Activated CD8-positive, alpha-beta memory T cell treated with anti-CD3 and anti-CD28 coated beads, Interleukin-2, amount 50 U/mL, for 24 hours (primary cell): ENCODE data around the gene EXOC3.
"Not testable (repeated sequence)": the region's sequence is repeated elsewhere in the genome, so short reads cannot be mapped to it uniquely, and the experiment has no call there.

Source experiments
- DNase-seq: peaks from one replicate; pipeline ENCODE4 v3.0.0-alpha.2; 2020; ENCODE audit errors: extremely low read depth

EXOC3 gene

DNA sequence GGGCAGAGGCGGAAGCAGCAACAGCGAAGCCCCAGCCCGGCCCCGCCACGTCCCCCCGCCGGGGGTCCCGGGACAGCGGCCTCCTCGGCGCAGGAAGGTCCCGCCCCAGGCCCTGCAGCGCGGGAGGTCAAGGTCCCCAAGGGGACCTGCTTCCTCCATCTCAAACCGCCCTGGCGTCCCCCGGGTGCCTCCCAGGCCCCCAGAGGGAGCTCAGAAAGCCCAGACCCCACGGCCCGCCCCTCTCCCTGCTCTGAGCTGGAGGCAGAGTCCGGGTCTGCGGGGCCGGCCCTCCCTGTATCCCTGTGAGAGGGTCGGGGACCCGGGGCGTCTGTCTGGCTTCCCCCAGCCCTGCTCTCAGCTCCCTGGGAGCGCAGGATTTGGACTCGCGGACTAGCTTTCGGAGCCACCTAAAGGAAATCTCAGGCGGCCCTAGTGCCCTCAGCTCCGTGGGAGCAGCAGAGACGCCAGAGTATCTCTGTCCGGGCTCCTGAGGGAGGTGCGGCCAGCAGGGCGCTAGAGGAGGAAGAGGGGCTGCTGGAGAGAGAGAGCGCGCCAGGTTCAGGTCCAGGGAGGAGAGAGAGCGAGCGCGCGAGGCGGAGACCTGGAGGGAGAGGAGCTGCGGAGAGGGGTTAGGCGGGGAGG, 30.7 kb downstream of the EXOC3 start:
- no peak for DNase-seq

- not testable (repeated sequence) for DNase-seq
Observed at GRCh38 chr5:474232-474839, 31.4 kb downstream of the EXOC3 start.

GRCh38 chr5:474840-475661, 32.1 kb downstream of the EXOC3 start:
- no peak for DNase-seq

DNA sequence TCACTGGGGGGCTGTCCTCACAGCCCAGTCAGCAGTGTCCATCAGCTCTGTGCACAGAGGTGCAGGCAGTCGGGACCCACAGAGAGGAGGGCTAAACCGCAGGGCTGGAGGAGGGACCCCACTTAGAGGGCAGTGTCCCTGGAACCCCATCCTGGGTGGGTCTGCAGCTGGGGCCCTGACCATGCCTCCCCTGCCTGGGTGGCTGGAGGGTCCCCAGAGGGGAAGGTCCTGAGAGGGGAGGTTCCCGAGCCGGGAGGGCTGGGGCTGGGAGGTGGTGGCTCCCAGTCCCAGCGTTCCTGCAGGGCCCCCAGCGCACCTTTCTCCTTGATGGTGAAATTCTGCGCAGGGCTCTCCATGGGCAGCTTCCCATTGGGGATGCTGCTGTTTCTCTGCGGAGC, 32.7 kb downstream of the EXOC3 start:
- no peak for DNase-seq

DNA sequence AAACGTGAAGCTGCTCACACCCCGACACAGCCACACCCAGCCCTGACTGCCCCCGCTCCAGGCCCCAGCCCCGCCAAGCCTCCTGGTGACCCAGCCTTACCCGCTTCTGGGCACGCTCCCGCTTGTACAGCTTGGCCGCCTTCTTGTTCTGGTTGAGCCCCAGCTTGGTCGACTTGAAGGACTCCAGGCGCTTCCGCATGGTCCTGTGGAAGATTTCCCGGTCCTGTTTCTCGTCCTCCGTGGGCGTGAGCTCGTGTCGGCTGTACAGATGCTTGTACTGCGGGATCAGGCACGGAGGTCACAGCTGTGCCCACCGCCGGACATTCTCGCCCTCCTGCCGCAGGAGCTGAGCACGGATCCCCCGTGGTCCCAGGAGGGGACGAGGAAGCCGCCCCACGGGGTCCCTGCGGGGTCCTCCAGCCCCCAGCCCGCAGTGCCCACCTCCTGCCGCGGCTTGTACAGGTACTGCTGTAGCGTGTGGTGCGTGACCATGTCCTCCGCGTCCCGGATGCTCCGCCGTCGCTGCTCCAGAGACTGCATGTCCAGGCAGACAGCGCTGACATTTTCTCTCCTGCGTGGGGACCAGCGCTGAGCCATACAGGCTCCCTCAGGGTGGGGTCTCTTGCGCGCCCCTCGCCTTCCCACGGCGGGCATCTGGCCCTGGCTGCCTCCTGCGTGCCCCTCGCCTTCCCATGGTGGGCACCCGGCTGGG, 33.3 kb downstream of the EXOC3 start:
- DNase-seq = no peak

DNA sequence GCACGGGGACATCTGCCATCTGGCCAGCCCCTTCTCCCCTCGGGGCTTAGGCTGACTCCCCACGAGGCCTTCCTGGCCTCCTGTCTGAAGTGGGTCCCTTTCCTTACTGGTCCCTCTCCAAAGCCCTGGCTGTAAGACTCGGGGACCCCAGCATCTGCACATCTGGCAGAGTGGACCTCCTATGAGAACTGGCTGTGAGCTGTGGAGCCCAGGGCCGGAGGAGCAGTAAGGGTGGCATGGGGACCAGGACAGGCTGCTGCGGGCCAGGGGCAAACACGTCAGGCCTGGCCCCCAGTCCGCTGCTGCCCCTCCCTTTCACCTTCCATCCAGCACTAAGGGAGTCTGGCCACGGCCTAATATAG, 33.8 kb downstream of the EXOC3 start:
- no peak for DNase-seq

DNA sequence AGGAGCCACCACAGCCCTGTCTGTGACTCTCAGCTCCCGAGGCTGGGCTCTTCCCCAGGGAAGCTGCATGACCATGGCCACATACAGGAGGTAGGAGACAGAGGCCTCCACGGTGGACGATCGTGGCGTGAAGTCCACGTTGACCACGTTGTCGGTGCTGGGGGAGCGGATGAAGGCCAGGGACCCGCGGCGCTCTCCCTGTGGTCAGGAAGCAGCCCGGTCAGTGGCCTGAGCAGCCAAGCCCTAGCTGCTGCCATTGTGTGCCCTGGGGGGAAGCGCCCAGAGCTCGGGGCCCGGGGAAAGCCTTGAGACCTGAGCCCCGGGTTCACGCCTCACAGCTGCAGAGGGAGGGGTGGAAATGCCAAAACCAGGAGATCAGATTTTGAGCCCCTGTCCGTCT, 34.3 kb downstream of the EXOC3 start:
- DNase-seq = no peak

DNA sequence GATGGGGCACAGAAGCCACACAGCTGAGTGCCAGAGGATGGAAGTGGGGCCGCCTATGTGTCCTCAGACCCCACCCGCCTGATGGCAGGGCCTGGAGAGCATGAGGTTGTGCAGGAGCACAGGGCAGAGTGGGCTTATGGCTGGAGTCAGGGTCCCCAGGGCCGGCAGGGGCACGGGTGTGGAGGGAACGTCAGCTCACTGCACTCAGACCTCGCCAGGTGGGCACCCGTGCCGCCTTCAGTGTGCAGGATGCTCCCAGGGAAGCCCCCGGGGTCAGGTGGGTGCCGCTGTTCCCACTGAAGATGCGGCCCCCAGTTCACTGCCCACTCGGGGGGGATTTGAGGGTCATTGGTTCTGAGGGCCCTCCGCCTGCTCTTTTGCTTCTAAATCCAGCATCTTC, 34.9 kb downstream of the EXOC3 start:
- DNase-seq = no peak

- no peak for DNase-seq
Observed at GRCh38 chr5:478369-478981, 35.5 kb downstream of the EXOC3 start.

DNA sequence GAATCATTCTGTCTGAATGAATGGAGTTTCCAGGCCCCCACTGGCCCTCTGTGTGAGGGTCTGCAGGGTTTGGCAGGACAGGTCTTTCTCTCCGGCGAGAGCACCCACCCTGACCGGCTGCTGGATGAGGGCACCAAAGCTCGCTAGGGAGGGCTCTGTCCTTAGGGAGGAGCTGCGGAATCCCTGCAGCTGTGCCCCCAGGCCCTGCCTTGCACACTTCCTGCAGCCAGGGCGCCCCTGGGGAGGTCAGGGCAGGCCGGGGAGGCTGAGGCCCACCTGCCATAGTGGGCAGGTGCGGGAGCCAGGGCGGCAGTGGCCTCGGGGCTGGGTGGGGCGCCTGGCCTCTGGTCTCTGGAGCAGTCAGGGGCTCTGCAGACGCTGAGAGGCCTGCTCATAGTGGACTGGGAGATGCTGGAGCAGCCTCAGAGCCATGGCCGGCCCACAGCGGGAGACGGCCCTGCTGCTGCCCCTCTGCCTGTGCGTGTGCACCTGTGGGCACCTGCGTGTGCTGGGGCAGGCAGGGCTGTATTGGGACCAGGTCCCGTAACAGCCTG, 36.1 kb downstream of the EXOC3 start:
- no peak for DNase-seq

DNA sequence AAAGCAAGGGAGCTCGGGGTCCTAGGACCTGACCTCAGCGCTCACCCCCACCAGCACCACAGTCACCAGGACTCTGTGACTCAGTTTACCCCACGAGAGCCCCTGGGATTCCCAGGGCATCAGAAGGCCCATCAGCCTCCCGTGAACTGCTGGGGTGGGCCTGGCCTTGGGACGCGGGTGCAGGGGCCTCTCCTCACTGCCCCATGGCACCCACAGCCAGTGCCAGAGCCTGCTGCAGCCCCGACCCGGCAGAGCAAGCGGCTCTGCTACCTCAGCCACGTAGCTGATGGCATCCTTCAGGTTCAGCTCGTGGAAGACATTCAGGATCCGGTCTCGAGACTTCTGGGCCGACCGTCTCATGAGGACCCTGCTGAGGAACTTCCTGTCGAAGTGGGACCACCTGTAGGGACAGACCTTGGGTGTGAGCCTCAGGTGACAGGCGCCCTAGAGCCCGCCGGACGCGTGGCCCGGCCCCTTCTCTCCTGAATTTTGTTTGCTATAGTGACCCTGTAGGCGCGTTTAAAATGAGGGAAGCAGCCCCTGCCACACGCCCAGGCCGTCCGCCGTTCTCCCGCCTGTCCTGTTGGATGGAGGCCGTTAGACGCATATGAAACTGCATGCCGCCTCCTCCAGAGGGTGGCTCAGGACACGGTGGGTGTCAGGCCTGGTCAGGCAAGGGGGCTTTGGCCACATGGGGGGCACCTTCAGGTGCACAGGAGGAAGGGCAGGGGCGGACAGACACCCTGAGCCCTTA, 36.8 kb downstream of the EXOC3 start:
- DNase-seq = no peak

GRCh38 chr5:481347-481746, 38.4 kb downstream of the EXOC3 start:
- no peak for DNase-seq

GRCh38 chr5:482021-482420, 39.0 kb downstream of the EXOC3 start:
- no peak for DNase-seq

- no peak for DNase-seq
Observed at GRCh38 chr5:482506-482905, 39.5 kb downstream of the EXOC3 start.

DNA sequence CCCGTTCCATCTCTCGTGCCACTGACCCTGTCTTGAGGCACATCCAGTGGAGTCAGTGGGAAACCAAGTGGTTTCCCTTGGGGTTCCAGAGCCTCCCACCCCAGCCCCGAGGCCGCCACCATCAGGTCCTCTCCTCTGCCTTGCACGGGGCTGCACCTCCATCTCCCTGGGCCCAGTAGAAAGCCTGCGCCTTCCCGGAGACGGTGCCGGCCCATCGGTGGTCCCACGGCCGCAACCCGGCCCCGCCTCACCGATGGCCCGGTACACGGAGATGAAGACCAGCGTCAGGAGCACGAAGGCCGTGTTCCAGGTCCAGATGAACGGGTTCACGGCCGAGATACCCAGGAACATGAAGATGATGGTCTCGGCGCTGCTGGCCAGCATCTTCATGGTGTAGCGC, 40.0 kb downstream of the EXOC3 start:
- no peak for DNase-seq

- DNase-seq = no peak
Observed at GRCh38 chr5:483434-484140, 40.6 kb downstream of the EXOC3 start.

- DNase-seq = no peak
Observed at GRCh38 chr5:484556-484955, 41.6 kb downstream of the EXOC3 start.

DNA sequence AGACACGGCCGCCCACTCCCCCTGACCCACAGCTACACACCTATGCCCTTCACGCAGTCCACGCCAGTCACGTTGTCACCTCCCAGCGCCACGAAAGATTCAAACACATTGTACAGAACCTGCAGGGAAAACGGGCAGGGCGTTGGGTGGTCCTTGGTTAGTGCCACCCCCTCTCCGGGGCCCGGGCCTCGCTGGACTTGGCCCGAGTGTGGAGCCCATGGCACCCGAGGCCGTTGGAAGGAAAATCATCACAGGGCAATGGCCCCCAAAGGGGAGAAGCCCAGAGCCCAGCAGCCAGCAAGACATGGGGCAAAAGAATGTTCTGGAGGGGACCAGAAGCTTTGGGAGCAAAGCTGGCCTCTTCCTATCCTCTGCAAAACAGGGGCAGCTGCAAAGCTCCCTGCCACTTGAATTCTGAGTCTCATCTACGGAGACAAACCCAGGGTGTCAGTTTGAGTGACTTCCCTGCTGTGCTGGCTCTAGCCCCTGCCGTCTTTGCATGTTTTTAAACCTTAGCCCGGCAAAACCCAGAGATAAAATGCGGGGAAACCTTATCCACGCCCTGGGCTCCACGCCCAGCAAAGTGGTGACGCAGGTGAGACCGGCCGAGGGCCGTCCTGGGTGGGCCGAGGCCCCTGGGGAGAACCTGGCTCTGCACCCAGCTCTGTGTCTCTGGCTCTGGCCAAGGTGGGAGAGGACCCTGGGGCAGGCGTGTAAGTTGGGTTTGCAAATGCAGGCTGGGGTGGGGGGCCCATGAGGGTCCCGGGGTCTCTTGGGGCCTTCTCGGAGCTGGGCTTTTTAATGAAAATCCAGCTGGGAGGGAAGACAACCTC, 42.4 kb downstream of the EXOC3 start:
- no peak for DNase-seq

DNA sequence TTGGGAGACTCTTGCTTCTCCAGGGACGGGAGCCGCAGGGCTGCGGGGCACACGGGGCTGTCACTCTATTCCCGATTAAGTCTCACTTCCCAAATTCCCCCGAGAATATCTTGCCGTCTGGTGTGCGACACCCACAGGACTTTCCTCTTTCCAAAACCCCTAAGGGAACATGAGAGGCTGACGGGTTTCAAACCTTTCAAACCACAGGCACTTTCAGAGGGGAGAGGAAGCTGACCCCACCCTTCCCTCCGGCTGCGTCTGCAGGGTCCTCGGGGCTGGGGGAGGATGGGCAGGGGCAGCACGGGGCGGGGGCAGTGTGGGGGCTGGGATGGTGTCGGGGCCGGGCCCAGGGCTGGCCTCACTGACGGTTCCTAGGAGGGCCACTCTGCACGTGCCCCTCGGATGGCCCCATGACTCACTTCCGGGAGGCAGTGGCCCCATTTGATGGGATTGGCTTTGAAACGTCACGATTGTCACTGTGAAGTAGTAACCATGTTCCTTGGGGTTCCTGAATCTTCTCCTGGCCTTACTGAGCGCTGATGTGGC, 43.0 kb downstream of the EXOC3 start:
- no peak for DNase-seq
